GM18511 (cell line): ENCODE measurements around the gene LYRM4.

Experiments used
- ATAC-seq: cut with Tn5 transposase; IDR thresholded peaks from one replicate; pipeline ENCODE4 v1.9.1; 2021; ENCODE audit warnings: mild to moderate bottlenecking, moderate library complexity; ENCODE audit not compliant: unreplicated experiment

Gene LYRM4

GRCh38 chr6:5178806-5179205, 81.9 kb downstream of the LYRM4 start:
- no peak for ATAC-seq

GRCh38 chr6:5175635-5176034, 85.1 kb downstream of the LYRM4 start:
- peak; percentile 35 for ATAC-seq

GRCh38 chr6:5174756-5175549, 85.8 kb downstream of the LYRM4 start:
- ATAC-seq = no peak

- ATAC-seq = peak; percentile 94
These were observed 86.5 kb downstream of the LYRM4 start for GRCh38 chr6:5174244-5174643.

- peak; percentile 35 for ATAC-seq
These were observed 86.9 kb downstream of the LYRM4 start for GRCh38 chr6:5173810-5174209.

- ATAC-seq = no peak
These were observed 87.8 kb downstream of the LYRM4 start for GRCh38 chr6:5172897-5173474.

- no peak for ATAC-seq
These were observed 88.6 kb downstream of the LYRM4 start for GRCh38 chr6:5172041-5172653.

GRCh38 chr6:5167501-5167900, 93.2 kb downstream of the LYRM4 start:
- no peak for ATAC-seq

GRCh38 chr6:5164092-5164491, 96.7 kb downstream of the LYRM4 start:
- no peak for ATAC-seq

- ATAC-seq = no peak
These were observed 97.5 kb downstream of the LYRM4 start for GRCh38 chr6:5163247-5163646.

- no peak for ATAC-seq
These were observed 98.4 kb downstream of the LYRM4 start for GRCh38 chr6:5162355-5162754.

- no peak for ATAC-seq
These were observed 100.5 kb downstream of the LYRM4 start for GRCh38 chr6:5160206-5160605.

- no peak for ATAC-seq
These were observed 101.6 kb downstream of the LYRM4 start for GRCh38 chr6:5159162-5159561.

GRCh38 chr6:5158180-5158579, 102.6 kb downstream of the LYRM4 start:
- ATAC-seq = no peak

GRCh38 chr6:5157621-5158138, 103.1 kb downstream of the LYRM4 start:
- ATAC-seq = no peak

GRCh38 chr6:5156627-5157026, 104.1 kb downstream of the LYRM4 start:
- ATAC-seq = no peak

GRCh38 chr6:5155906-5156305, 104.8 kb downstream of the LYRM4 start:
- no peak for ATAC-seq

GRCh38 chr6:5153186-5153585, 107.6 kb downstream of the LYRM4 start:
- ATAC-seq = no peak

GRCh38 chr6:5152460-5152859, 108.3 kb downstream of the LYRM4 start:
- no peak for ATAC-seq

GRCh38 chr6:5151955-5152401, 108.8 kb downstream of the LYRM4 start:
- ATAC-seq = no peak

GRCh38 chr6:5151360-5151954, 109.3 kb downstream of the LYRM4 start:
- no peak for ATAC-seq
